Duodenal mucosa (tissue), 2 donors: ENCODE results near the gene TMEM176B.

ENCODE experiments used
- H3K27ac ChIP-seq: one replicate; pipeline ENCODE4 v1.7.0; 2013; ENCODE audit warnings: low read depth, low read length
- H3K27me3 ChIP-seq, 2 donors: one replicate each; pipeline ENCODE4 v1.7.0; 2013; ENCODE audit warnings: low read length in 2 of 2, control low read depth in 1 of 2; ENCODE audit not compliant: insufficient read depth in 2 of 2, control insufficient read depth in 1 of 2
- H3K36me3 ChIP-seq, 2 donors: one replicate each; pipeline ENCODE4 v1.7.0; 2013; ENCODE audit warnings: low read length in 2 of 2, control low read depth in 1 of 2; ENCODE audit not compliant: insufficient read depth in 2 of 2, control insufficient read depth in 1 of 2
- H3K4me1 ChIP-seq, 2 donors: one replicate each; pipeline ENCODE4 v1.7.0; 2013; ENCODE audit warnings: low read length in 2 of 2, control low read depth in 1 of 2; ENCODE audit not compliant: insufficient read depth in 2 of 2, control insufficient read depth in 1 of 2
- H3K4me3 ChIP-seq, 2 donors: one replicate each; pipeline ENCODE4 v1.7.0; 2013; ENCODE audit warnings: low read length in 2 of 2, low read depth in 1 of 2
- H3K9ac ChIP-seq, 2 donors: one replicate each; pipeline ENCODE4 v1.7.0; 2013; ENCODE audit warnings: low read length in 2 of 2, low read depth in 1 of 2
- H3K9me3 ChIP-seq, 2 donors: one replicate each; pipeline ENCODE4 v1.7.0; 2013; ENCODE audit warnings: low read length in 2 of 2, control low read depth in 1 of 2; ENCODE audit not compliant: control insufficient read depth in 1 of 2

Gene TMEM176B

DNA sequence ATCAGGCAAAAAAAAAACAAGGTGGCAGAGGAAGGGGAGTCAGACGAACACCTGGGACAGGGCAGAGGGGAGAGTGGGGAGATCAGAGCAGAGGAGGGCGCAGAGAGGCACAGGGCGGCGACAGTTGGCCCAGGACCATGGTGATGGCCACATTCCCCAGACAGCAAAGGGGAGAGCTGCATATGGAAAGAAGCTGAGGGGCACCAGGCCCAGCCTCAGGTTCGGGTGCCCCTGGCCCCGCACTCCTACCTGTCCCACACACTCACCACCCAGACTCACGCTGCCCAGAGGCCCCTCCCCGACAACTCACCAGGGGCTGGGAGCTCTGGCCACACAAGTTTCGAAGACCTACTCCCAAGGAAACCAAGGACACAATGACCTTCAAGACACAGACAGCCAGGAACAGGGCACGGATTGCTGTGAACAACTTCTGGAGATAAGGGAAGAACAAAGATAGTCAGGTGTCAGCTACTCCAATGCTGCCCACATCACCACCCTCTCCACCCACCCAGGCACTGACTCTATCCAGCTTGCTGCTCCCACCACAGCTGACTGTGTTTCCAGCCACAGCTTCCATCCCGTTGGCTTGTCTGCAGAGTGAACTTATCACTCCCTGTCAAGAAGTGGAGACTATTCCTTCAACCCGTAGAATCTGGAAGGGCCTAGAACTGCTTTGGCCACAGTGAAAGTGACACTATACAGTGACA, 8.3 kb downstream of the TMEM176B start:
- Histone ChIP-seq H3K9me3 (no peaks in the 10 kb centered on the region), H3K27ac (no peak overlapping the region), H3K9ac (no peak overlapping the region), H3K4me1 (peaks cover 23 to 25% of the 10 kb centered on the region in 2 donors), H3K36me3 (peaks cover 35 to 41% of the 10 kb centered on the region in 2 donors), H3K27me3 (no peaks in the 10 kb centered on the region), H3K4me3 (no peak overlapping the region)

DNA sequence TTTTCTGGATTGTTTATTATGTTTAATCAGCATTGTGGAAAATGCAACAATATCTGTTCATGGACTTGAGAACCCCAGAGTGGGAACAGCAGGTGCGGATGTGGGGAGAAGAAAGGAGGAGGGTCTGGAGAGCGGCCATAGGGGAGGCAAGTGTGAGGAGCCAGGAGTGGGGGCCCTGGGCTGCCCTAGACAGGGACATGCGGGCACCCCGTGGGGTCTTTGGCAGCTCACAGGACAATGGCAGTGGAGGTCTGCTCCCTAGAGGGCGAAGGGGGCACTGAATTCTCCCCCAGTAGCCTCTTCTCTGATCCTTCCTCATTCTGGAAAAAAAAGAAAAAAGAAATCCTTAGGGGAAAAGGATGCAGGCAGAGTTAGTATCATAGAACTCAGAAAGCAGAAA, 8.9 kb downstream of the TMEM176B start:
- no peaks in the 10 kb centered on the region for H3K9me3 ChIP-seq
- H3K27ac ChIP-seq = no peak overlapping the region
- peaks cover 27 to 28% of the 10 kb centered on the region in 2 donors for H3K4me1 ChIP-seq
- H3K9ac ChIP-seq = no peak overlapping the region
- peaks cover 33 to 39% of the 10 kb centered on the region in 2 donors for H3K36me3 ChIP-seq
- no peaks in the 10 kb centered on the region for H3K27me3 ChIP-seq
- H3K4me3 ChIP-seq = no peak overlapping the region

DNA sequence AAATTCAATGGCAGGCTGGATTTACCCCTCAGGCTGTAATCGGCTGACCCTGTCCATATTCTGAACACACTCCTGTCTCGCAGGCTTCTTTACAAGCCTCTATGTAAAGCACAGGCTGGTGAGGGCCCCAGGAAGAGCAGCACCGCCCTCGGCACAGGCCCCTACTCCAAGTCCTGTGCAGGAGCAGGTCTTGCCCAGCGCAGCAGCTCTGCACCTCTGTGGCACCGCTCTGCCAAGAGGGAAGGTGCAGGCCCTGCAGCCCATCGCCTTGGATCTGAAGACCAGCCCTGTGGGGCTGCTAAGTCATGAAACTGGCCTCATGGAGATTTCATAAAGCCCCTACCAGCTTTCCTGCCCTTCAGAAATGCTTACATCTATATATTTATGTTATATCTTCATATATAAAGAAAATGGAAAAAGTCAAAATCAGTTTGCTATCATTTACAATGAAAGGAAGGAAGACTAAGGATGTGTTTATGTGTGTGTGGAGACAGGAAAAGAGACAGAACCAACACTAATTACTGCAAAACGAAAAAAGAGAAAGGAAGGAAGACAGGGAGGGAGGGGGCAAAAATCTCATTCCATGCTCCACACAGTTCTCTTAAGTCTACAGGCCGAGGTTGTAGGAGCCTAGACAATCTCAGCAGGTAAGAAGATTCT, 9.6 kb downstream of the TMEM176B start:
- no peak overlapping the region for H3K9ac ChIP-seq
- no peak overlapping the region for H3K4me3 ChIP-seq
- H3K27me3 ChIP-seq = no peaks in the 10 kb centered on the region
- H3K4me1 ChIP-seq = peaks cover 31 to 34% of the 10 kb centered on the region in 2 donors
- H3K36me3 ChIP-seq = peaks cover 27 to 36% of the 10 kb centered on the region in 2 donors
- H3K9me3 ChIP-seq = no peaks in the 10 kb centered on the region
- no peak overlapping the region for H3K27ac ChIP-seq

DNA sequence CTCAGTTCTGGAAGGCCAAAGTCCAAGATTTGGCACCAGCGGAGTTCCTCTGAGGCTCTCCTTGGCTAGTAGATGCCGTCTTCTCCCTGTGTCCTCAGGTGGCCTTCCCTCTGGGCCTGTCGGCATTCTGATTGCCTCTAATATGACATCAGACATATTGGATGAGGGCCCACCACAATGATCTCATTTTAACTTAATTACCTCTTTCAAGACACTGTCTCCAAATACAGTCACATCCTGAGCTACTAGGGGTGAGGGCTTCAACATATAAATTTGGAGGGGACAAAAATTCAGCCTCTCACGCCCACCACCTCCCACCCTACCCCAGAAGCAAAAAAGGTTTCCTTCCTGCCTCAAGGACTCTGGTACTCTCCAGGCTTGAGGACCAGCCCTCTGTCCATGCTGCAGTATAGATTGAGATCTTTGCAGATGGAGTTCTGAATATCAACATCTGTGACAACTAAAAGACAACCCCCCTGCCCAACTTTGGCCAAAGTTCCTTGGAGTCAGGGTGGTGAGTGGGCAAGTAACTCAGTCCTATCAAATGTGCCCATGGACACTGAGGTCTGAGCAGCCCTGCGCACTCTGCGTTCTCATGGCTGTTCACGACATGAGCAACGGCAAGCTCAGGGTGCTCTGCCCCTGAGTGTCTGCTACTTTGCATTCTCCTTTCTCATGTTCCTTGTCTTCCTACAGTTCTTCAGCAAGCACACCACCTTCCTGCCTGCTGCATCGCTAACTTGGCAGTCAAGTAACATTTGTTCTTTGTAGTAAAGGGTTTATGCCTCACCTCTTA, 11.5 kb downstream of the TMEM176B start:
- Histone ChIP-seq H3K36me3 (peaks cover 13 to 27% of the 10 kb centered on the region in 2 donors), H3K9ac (peak overlapping the region; percentile 35 to 46), H3K9me3 (no peaks in the 10 kb centered on the region), H3K27ac (peak overlapping the region; percentile 68), H3K4me1 (peaks cover 48 to 52% of the 10 kb centered on the region in 2 donors), H3K27me3 (no peaks in the 10 kb centered on the region), H3K4me3 (no peak overlapping the region)

DNA sequence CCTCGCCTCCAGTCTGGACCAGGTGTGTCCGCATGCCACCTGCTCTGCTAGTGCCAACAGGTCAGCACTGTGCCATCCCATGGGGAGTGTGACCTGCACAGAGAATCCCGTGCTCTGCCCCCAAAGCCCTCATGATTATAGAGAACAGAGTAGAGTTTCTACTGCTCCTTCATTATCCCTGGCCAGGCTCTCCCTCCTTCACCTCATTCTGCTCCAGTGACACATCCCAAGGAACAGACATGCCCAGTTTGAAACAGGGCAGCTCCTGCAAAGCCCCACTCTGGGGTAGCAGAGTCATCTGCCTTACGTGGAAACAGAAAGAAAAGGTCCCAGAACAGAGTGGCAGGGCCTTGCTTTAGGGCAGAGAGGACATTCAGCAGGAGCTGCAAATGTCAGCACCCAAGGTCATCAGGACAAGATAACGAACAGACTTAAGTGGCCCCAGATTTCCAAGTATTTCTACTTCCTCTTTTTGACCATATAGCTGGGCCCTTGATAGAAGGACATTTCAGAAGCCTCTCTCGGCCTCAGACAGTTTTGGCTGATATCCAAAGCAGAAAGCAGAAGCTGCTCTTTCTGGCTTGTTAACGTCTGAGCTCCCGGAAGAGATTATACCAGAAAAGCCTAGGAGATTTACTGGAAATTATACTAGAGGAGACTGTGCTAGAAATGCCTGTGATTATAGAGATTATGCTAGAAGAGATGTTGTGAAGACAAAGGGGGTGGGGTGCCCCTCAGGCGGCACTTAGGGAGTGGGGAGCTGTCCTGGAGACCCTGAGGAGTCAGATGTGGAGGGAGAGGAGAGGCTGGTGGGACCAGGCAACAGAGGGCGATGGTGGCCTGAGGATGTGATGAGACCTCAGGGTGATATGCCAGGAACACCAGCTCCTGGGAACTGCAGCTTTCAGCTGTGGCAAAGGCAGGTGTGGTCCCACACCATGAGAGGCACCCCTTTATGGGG, 12.6 kb downstream of the TMEM176B start:
- no peaks in the 10 kb centered on the region for H3K9me3 ChIP-seq
- H3K9ac ChIP-seq = peak overlapping the region; percentile 35 to 46
- peaks cover 5 to 19% of the 10 kb centered on the region in 2 donors for H3K36me3 ChIP-seq
- H3K4me3 ChIP-seq = no peak overlapping the region
- H3K27me3 ChIP-seq = no peaks in the 10 kb centered on the region
- H3K4me1 ChIP-seq = peaks cover 48 to 52% of the 10 kb centered on the region in 2 donors
- H3K27ac ChIP-seq = peak overlapping the region; percentile 68

DNA sequence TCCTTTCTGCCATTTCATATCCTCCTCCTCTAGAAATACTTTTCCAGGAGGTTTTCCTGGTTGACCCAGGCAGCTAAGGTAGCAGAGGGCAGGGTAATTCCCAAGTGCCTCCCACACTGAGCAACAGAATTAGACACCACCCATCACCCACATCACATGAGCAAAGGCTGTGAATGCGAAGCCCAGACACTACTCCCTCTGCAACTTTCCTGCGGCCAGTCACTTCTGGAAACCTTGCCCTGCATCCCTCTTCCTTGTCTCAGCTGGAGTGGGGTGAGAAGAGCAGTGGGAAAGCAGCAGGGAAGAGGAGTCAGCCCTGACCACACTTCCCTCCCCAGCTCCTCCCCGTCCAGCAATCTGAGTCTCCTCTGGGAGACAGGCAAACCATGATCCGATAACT, 15.2 kb downstream of the TMEM176B start:
- Histone ChIP-seq H3K9me3 (no peaks in the 10 kb centered on the region), H3K9ac (peak overlapping the region; percentile 26 to 56), H3K4me1 (peaks cover 58 to 64% of the 10 kb centered on the region in 2 donors), H3K27ac (peak overlapping the region; percentile 59), H3K27me3 (no peaks in the 10 kb centered on the region), H3K4me3 (peak overlapping the region in 1 of 2 donors; percentile 37), H3K36me3 (peaks cover 0 to 5% of the 10 kb centered on the region in 2 donors)

DNA sequence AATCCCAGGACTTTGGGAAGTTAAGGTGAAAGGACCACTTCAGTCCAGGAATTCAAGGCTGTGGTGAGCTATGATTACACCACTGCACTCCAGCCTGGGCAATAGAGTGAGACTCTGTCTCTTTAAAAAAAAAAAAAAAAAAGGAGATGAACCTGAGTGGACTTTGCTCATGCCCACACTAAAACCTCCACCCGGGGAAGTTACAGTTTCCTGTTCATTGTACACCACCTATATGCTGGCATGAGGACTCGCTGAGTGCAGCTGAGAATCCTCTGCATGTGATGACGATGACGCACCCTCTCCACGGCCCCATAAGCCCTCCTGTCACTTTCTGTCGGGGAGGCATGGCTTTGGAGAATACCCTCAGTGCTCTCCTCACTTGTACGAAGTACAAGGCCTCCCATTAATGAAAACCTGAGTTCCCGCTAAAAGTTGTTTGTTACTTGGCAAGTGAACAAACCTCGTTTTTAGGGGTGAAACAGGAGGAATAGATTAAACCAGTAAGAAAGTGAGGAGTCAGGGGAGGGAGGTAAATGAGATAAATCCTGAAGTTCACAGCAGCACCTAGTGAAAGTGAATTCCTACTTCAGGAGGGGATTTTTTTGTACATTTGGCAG, 15.9 kb downstream of the TMEM176B start:
- peaks cover 58 to 64% of the 10 kb centered on the region in 2 donors for H3K4me1 ChIP-seq
- H3K27ac ChIP-seq = peak overlapping the region; percentile 59
- H3K4me3 ChIP-seq = peak overlapping the region in 1 of 2 donors; percentile 37
- no peaks in the 10 kb centered on the region for H3K9me3 ChIP-seq
- H3K36me3 ChIP-seq = peaks cover 0 to 4% of the 10 kb centered on the region in 2 donors
- H3K27me3 ChIP-seq = no peaks in the 10 kb centered on the region
- H3K9ac ChIP-seq = peak overlapping the region; percentile 20 to 56

DNA sequence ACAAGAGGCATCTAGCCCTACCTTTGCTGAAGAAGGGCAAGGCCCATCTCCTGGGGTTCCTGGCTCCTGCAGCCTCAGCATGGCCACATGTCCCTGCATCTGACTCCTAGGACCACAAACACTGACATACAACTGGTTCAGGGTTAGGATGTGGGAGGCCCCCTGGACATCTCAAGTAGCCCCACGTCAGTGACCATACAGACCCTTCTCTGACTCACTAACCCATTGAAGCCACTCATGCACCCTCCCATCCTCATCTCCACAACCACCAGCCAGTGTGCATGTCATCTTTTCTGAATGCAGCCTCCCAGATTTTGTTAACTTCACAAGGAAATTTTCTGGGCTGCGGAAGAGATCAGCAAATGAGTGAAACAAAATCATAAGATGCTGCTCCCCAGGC, 18.2 kb downstream of the TMEM176B start:
- Histone ChIP-seq H3K36me3 (no peaks in the 10 kb centered on the region), H3K9ac (no peak overlapping the region), H3K4me1 (peaks cover 38 to 44% of the 10 kb centered on the region in 2 donors), H3K27ac (peak overlapping the region; percentile 50), H3K27me3 (no peaks in the 10 kb centered on the region), H3K9me3 (no peaks in the 10 kb centered on the region), H3K4me3 (no peak overlapping the region)

DNA sequence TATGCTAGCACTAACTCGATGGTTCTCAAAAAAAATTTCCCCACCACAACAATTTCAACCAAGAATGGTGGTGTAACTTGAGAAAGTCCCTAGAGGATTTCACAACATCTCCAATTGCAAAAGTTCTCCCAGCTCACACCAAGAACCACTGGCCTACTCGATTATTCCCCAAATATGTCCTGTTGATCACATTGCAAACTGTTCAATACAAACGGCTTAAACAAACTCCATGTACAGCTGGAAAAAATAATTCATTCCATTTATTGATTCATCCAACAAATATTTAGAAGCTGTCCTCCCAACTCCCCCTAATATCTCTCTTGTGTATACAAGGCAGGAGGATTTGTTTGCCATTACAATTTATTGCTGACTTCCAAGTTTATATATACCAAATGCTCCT, 19.1 kb downstream of the TMEM176B start:
- Histone ChIP-seq H3K9me3 (no peaks in the 10 kb centered on the region), H3K9ac (no peak overlapping the region), H3K27me3 (no peaks in the 10 kb centered on the region), H3K36me3 (no peaks in the 10 kb centered on the region), H3K4me1 (peaks cover 33 to 43% of the 10 kb centered on the region in 2 donors), H3K4me3 (no peak overlapping the region), H3K27ac (no peak overlapping the region)
